Left ventricle myocardium inferior (tissue), 1 donor: ENCODE measurements around the gene CEBPA. TPM values are rescaled to one million over a fixed set of nuclear protein-coding genes. Genes with fewer than 3 reads are reported as not detected.

Experiments
- DNase-seq: peaks from one replicate; pipeline ENCODE4 v3.0.0-alpha.2; 2020
- H3K27ac ChIP-seq: fragments of 200-600 bp; replicated peaks from 2 replicates; pipeline ENCODE4 v1.8.0; 2021
- H3K27me3 ChIP-seq: fragments of 200-600 bp; 2 replicates; pipeline ENCODE4 v1.8.0; 2021; ENCODE audit warnings: low read depth
- H3K36me3 ChIP-seq: fragments of 200-600 bp; 2 replicates; pipeline ENCODE4 v1.8.0; 2021
- H3K4me1 ChIP-seq: fragments of 200-600 bp; 2 replicates; pipeline ENCODE4 v1.8.0; 2021
- H3K4me3 ChIP-seq: fragments of 200-600 bp; 2 replicates; pipeline ENCODE4 v1.8.0; 2021; ENCODE audit warnings: mild to moderate bottlenecking, moderate library complexity
- H3K9me3 ChIP-seq: fragments of 200-600 bp; replicated peaks from 2 replicates; pipeline ENCODE4 v1.8.0; 2021
- intact Hi-C: fragments of 100-400 bp; cut with micrococcal nuclease; formaldehyde crosslinking; loops from one replicate; pipeline ENCODE4 v1.11.0; 2022
- total RNA-seq: library from RNA; stranded (reverse); fragmentation: NEBNext Ultra II Directional; extraction: Animal tissue kit (Norgen Biotek cat#: 25700); gene quantifications from one replicate; pipeline ENCODE4 v1.2.1, GENCODE V29; 2021
- TF ChIP-seq, protein P1 (sequence below): fragments of 200-600 bp; IDR thresholded peaks from 2 replicates; pipeline ENCODE4 v1.8.0; 2021; ENCODE audit warnings: antibody characterized with exemption, mild to moderate bottlenecking, borderline replicate concordance
- donor health status: DM: no; HTN: yes; CAD: no; lungs with severe emphysema.

CEBPA gene
- total RNA-seq, 1 donor from 2014 or later: 1.7 TPM

DNA sequence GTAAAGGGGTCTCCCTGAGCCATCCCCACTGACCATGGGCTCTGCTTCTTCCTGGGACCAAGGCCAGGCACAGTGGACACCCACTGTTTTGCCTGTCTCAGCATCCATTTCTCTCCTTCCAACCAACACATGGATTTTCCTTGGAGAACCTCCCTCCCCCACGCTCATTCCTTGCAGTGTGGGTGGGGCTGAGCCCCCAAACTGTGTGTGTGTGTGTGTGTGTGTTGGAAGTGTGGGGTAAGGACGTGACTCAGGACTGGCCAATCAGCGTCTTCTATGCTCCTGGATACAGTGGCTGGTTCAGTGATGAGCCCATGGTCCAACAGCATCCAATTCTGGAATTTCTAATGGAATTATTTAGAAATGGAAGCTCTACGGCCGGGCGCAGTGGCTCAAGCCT, 18.7 kb downstream of the CEBPA start:
- no peaks in the 10 kb centered on the region for H3K36me3 ChIP-seq
- peaks cover 55% of the 10 kb centered on the region for H3K27me3 ChIP-seq
- H3K4me1 ChIP-seq: no peaks in the 10 kb centered on the region
- H3K9me3 ChIP-seq: peaks cover 11% of the 10 kb centered on the region
- TF ChIP-seq, protein P1, sequence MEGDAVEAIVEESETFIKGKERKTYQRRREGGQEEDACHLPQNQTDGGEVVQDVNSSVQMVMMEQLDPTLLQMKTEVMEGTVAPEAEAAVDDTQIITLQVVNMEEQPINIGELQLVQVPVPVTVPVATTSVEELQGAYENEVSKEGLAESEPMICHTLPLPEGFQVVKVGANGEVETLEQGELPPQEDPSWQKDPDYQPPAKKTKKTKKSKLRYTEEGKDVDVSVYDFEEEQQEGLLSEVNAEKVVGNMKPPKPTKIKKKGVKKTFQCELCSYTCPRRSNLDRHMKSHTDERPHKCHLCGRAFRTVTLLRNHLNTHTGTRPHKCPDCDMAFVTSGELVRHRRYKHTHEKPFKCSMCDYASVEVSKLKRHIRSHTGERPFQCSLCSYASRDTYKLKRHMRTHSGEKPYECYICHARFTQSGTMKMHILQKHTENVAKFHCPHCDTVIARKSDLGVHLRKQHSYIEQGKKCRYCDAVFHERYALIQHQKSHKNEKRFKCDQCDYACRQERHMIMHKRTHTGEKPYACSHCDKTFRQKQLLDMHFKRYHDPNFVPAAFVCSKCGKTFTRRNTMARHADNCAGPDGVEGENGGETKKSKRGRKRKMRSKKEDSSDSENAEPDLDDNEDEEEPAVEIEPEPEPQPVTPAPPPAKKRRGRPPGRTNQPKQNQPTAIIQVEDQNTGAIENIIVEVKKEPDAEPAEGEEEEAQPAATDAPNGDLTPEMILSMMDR: no peak
- no peak overlapping the region for H3K27ac ChIP-seq
- intact Hi-C loops: no loop called here
- H3K4me3 ChIP-seq: no peak overlapping the region
- no peak for DNase-seq

DNA sequence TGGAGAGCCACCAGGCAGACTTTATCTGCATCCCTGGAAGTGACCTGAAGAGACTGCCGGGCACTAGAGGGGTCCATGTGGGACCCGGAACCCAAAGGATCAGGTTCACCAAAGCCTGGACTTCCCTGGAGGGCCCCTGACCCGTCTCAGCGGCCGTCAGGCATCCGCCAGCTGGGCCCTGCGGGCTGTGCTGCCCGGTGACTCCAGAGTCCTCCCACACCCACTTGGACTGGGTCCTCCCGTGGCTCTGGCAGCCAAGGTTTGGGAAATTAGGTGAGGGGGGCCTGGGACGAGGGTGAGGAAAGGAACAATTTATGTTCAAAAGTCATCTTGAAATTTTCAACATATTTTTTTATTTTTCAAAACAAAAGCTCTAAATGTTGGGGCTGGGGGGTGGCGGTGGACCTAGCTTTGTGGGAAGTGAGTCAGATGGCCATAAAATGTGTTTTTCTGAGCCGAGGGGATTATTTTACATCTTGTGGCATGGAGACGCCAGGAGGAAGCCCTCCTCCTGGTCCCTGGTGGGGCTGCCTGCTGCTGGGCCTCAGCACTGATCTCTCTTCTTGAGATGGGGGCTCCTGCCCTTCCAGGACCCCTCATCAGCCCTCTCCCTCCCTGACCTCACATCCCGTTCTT, 20.2 kb downstream of the CEBPA start:
- intact Hi-C loops: no loop called here
- Histone ChIP-seq H3K4me1 (peaks cover 7% of the 10 kb centered on the region), H3K27ac (no peak overlapping the region), H3K4me3 (no peak overlapping the region), H3K36me3 (no peaks in the 10 kb centered on the region), H3K27me3 (peaks cover 51% of the 10 kb centered on the region), H3K9me3 (no peaks in the 10 kb centered on the region)
- DNase-seq: no peak
- TF ChIP-seq, protein P1: no peak

DNA sequence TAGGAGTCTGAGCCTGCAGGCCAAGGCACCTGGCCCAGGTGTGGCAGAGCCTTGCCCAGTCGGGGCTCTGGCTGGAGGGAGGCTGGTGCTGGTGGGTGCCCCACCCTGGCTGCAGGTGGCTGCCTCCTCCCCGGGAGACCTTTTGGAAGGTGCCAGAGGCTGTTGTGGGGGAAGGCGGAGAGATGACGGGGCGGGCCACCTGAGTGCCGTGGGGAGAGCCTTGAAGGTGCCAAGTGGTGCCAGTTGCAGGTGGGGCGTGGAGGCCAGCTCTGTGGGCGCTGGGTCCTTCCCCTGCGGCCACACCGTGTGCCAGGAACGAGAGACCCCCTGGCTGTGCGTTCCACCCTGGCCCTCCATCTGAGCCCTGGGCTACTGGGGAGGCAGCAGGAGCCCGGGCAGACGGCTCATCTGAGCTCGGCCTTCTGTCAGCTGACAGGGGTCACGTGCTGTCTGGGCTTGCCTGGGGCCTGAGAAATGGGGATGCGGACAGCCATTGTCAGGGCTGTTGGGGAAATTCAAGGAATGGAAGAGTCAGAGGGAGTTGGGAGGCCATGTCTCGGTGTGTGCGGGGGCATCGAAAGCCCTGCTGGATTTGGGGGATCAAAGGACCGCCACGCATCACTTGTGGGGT, 20.9 kb downstream of the CEBPA start:
- H3K27ac ChIP-seq: no peak overlapping the region
- H3K27me3 ChIP-seq: peaks cover 45% of the 10 kb centered on the region
- TF ChIP-seq, protein P1: no peak
- no peaks in the 10 kb centered on the region for H3K36me3 ChIP-seq
- intact Hi-C loops: no loop called here
- no peak overlapping the region for H3K4me3 ChIP-seq
- H3K4me1 ChIP-seq: peaks cover 7% of the 10 kb centered on the region
- no peak for DNase-seq
- no peaks in the 10 kb centered on the region for H3K9me3 ChIP-seq

DNA sequence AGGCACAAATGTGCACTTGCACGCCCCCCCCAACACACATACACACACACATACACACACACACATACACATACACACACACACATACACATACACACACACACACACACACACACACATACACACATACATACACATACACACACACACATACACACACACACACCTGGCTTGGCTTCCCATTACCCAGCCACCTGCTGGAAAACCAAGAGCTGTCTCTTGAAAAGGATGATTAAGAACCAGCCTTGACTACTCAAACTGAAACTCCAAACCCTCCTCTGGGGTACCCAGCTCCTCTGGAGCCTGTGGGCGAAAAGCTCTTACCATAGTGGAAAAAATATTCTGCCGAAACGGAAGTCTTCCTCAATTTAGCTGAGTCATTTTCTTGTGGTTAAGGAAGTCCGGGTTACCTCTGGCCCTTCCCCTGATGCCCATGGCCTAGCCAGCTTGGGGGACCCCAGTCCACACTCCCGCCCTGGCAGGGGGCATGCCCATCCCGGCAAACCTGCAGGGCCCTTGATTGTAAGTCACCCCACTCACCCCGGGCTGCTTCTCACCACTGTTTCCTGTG, 21.9 kb downstream of the CEBPA start:
- DNase-seq: no peak
- no peaks in the 10 kb centered on the region for H3K9me3 ChIP-seq
- TF ChIP-seq, protein P1: no peak
- intact Hi-C loops: no loop called here
- H3K4me3 ChIP-seq: no peak overlapping the region
- peaks cover 35% of the 10 kb centered on the region for H3K27me3 ChIP-seq
- H3K27ac ChIP-seq: no peak overlapping the region
- peaks cover 7% of the 10 kb centered on the region for H3K4me1 ChIP-seq
- no peaks in the 10 kb centered on the region for H3K36me3 ChIP-seq

DNA sequence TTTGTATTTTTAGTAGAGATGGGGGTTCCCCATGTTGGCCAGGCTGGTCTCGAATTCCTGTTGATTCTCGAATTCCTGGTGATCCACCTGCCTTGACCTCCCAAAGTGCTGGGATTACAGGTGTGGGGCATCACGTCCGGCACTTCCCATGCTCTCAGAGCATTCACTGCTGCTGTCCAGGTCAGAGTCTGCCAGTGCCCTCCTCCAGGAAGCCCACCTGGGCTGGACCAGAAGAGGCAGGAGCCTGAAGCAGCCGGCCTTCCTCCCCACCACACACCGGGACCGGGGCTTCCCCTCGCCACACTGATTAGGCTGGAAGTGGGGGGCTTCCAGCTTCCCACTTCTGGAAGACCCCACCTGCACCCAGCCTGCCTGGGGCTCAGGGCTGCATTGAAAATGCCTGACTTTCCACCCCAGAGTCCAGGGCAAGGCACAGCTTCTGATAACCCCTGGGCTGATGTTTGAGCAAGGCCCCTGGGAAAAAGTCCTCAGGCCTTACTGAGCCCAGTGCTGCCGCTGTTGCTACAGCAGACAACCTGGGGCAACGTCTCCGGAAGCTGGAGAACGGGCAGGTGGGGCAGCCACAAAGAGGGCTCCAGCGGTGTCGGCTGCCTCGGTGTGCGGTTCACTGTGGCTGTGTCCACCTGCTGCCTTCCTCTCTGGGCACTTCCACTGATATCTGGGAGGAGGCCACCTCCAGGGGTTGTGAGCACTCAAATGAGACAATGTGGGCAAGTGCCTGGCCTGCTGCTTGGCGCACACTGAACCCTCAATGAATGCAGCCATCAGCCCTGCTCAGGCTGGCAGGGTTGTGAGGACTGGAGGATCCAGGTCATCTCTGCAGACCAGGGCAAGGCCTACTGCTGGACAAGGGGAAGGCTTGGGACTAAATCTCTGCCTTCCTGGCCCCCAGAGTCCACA, 22.6 kb downstream of the CEBPA start:
- Histone ChIP-seq H3K4me1 (peaks cover 7% of the 10 kb centered on the region), H3K9me3 (no peaks in the 10 kb centered on the region), H3K4me3 (no peak overlapping the region), H3K36me3 (no peaks in the 10 kb centered on the region), H3K27ac (no peak overlapping the region), H3K27me3 (peaks cover 30% of the 10 kb centered on the region)
- TF ChIP-seq, protein P1: no peak
- intact Hi-C loops: no loop called here
- no peak for DNase-seq
